NCI-H2196 treated with DMSO at 0.1 percent for 48 hours (cell line): ENCODE measurements around the gene MZF1.
"Not testable (repeated sequence)": the region's sequence is repeated elsewhere in the genome, so short reads cannot be mapped to it uniquely, and the experiment has no call there.

Source experiments
- DNase-seq: peaks from one replicate; lab custom pipeline; 2025; ENCODE audit not compliant: unreplicated experiment; lab: John Stamatoyannopoulos, UW

The MZF1 gene

GRCh38 chr19:58543826-58544590 lies 29.1 kb downstream of the MZF1 start, which contains the start of gene TRIM28:
Gene TRIM28 (plus strand): TSS chr19:58544064. CDS start chr19:58544758, 694 bp downstream.
- no peak for DNase-seq

- DNase-seq = not testable (repeated sequence)
Observed at GRCh38 chr19:58542641-58543372, 30.3 kb downstream of the MZF1 start.

GRCh38 chr19:58539169-58539559 lies 34.0 kb downstream of the MZF1 start:
- not testable (repeated sequence) for DNase-seq

DNA sequence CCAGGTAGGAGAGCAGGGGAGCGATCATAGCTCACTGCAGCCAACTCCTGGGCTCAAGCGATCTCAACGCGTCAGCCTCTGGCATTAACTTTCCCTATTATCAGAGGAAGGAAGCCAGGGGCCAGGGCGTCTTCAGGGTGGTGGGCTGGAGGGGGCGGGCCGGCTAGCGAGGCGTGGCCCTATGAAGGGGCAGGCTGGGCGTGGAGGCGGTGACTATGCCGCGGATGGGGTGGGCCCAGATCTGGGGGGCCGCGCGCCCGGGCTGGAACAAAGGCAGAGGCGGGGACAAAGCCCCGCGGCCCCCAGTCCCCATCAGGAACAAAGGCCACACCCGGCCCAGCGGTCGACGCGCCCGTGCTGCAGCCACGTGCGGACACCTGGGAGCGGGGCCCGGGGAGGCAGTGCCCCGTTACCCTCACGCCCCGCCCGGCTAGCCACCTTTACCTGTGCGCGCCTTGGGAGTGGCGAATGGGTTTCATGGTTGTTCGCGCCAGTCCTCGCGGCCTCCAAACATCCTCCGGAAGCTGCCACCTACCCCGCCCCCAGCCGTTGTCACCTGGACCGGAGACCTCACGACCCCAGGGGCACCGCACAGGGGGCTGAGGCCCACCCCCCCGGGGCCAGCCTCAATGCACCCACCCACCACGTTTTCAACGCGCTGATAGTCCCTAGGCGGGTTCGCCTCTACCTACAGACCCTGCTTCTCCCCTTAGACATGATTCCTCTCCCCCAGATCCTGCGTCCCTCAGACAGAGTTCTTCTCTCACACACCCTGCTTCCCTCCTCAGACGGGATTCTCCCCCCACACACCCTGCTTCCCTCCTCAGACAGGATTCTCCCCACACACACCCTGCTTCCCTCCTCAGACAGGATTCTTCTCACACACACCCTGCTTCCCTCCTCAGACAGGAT lies 34.6 kb downstream of the MZF1 start:
- no peak for DNase-seq

DNA sequence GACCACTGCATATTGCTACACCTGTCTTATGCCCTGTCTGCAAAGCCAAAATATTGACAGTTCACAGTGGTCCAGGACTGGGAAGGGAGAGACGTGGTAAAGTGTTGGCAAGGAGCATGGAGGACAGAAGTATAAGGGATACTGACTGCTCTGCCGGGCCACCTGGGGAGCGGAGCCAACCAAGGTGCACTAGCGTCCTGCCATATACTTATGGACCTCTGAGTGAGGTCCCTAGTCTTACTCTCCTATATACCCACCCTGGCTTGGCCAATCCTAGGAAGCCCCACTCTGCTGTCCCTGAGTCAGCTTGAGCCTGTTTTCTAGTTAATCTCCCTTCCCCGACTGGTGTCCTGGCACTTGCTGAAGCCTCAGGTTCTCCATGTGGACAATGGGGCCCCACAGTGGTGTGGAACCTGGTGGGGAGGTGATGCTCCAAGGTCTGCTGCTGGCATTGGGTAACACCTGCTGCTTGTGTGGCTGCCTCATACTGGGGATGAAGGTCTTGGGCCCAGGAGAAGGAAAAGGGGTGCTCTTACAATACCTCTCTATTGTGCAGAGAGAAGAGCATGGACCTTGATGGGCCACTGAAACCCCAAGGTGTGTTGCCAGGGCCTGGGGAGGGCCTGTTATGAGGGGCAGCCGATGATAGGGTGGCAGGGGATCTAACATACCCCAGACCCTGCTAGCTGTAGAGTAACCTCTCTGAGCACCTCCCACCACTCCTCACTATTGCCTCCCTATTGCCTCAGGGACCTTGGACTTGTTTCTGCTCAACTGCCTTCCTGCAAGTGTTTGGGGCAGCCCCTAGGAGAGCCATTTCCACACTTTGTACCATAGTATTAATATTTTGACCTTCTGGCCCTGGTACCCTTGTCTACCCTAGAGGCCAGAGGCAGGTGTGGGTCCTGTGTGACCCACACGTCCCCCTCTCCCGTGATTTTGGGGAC lies 36.0 kb downstream of the MZF1 start:
- no peak for DNase-seq

- no peak for DNase-seq
Observed at GRCh38 chr19:58535857-58536256, 37.3 kb downstream of the MZF1 start.

DNA sequence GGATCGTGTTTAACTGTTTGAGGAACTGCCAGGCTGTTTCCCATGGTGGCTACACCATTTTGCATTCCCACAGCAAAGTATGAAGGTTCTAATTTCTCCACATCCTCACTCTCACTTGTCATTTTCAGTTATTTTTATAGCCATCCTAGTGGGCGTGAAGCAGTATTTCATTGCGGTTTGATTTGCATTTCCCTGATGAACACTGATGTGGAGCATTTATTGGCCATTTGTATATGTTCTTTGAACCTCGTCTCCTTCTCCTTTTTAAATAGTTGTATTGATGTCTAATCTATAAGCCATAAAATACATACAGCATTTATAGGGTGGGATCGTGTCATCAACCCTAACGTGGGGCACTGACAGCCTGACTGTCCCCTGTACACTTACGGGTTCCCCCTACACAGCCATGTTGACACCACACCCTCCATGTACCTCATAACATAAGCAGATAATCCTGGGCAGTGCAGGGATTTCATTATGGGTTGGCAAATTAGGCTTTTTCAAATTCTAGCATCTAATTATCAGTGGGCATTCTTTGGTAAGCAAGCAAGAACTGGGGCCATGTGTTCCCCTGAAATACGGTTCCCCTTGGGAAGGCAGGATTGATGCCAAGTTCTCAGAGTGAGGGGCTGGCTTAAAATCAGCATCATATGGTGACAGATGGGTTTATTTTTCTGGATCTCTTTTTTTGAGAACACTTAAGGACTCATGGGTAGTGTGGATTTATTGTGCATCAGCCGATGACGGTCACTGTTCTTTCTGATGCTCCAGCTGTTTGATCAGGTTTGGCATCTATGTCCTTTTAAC lies 41.9 kb downstream of the MZF1 start:
- DNase-seq = no peak

GRCh38 chr19:58529405-58529804 lies 43.7 kb downstream of the MZF1 start:
- DNase-seq = no peak

GRCh38 chr19:58522709-58523108 lies 50.4 kb downstream of the MZF1 start:
- DNase-seq = no peak

GRCh38 chr19:58521651-58522050 lies 51.5 kb downstream of the MZF1 start:
- DNase-seq = no peak

DNA sequence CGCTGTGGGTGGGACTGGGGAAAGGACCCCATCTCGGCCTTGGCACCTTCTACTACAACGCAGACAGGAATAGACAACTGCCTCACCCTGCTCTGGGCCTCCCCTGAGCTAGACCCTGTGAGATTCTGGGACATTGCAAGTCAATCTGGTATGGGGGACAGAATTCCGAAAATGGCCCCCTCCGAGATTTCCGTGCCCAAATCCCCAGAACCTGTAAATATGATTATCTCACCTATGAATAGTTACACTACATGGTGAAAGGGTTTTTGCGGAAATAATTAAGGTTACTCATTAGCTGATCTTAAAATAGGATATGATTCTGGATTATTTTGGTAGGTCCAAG lies 52.9 kb downstream of the MZF1 start:
- no peak for DNase-seq

DNA sequence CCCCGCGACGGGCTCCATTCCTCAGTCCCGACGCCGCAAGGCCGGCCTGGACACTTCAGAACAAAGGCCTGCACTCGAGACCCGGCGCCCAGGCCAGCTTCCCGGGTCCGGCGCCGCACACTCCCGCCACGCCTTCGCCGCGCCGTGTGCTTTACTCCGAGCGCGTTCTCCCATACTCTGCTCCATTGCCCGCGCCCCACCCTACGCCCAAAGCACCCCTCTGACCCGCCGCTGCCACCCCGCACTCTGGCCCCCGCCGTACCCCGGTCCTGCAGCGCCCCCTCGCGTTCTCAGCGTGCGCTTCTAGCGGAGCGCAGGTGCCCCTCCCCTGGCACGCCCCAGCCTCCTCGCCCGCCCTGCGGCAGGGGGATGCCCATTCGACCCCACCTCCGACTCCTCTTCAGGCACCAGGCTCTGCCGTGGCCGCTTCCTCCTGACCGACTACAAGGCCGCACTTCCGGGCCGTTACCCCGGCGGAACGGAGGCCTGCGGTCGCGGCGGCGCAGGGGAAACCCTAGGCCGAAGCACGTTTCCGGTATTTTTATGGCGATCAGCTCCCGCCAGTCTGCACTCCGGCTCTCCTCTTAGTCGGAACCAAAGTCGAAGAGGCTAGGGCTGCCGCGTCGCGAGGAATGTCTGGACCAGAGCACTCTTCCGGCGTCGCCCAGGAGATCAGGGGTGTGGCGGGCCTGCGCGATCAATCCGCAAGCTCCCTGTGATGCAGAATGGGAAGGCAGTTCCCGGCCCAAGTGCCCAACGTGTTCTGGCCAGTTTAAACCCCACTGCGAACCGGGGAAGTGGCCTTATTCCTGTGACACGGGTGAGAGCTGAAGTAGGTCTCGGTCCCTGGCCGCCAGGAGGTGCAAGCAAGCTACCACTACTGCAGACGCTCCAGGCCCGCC lies 53.5 kb downstream of the MZF1 start, which contains the start of gene ZBTB45:
Gene ZBTB45 (minus strand): TSS at position 456 of the 902 bp plus-strand sequence. CDS start 2,137 bp downstream, outside the sequence.
- DNase-seq = peak; percentile 92

- DNase-seq = peak; percentile 68
Observed at GRCh38 chr19:58519087-58519354, 54.1 kb downstream of the MZF1 start.

DNA sequence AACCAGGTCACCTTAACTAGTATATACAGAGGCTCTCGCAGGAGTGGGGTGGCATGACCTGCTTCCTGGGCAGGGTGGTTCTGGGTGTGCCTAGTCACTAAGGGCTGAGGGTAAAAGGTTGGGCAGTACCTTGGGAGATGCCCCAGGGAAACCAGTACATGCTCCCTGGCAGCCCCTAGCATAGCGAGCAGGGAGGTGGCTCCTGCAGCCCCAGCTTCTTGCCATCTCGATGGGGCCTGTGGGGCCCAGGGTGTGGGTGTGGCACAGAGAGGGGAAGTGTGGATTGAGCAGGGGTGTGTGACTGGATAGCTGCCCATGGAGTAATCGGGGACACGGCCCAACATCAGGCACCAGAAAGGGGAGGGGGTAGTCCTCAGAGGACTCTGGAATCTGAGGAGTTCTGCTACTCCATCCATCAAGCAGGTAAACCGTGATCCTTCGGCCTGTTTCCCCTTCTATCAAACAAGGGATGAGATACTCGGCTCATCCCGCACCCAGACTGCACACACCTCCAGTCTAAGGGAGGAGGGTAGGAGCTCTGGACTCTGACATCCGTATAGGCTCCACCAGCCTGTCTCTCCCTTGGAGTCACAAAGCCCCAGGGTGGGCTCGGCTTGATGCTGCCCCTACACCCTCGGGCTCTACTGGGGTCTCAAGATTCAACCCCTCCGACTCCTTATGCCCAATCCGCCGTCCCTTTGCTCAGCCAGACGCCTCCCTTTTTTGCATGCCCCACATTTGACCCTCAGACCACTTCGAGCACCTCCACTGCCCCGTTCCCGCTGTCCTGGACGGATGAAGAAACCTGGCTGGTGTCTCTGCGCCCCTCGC lies 54.7 kb downstream of the MZF1 start:
- no peak for DNase-seq

GRCh38 chr19:58516964-58517833 lies 55.9 kb downstream of the MZF1 start:
- DNase-seq = no peak

GRCh38 chr19:58516246-58516836 lies 56.8 kb downstream of the MZF1 start:
- DNase-seq = no peak
